Inflammatory macrophage treated with lipopolysaccharide for 1 hour (primary cell): ENCODE measurements around the gene KIAA0513.

ENCODE experiments used
- DNase-seq, 2 donors: peaks; one replicate each; pipeline ENCODE4 v3.0.0-alpha.2; 2020 to 2022

The KIAA0513 gene, protein sequence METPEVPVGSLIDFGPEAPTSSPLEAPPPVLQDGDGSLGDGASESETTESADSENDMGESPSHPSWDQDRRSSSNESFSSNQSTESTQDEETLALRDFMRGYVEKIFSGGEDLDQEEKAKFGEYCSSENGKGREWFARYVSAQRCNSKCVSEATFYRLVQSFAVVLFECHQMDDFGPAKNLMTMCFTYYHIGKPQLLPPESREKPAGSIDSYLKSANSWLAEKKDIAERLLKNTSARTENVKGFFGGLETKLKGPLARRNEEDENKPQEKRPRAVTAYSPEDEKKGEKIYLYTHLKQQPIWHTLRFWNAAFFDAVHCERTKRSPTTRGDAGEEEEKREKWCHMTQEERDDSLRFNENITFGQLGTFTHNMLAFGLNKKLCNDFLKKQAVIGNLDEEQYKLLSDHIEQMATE

GRCh38 chr16:85027349-85027957 lies at the start of gene KIAA0513:
KIAA0513 (plus strand) TSS chr16:85027795; CDS start chr16:85067072, 39,277 bp downstream.
- peak; percentile 92 to 97 for DNase-seq

DNA sequence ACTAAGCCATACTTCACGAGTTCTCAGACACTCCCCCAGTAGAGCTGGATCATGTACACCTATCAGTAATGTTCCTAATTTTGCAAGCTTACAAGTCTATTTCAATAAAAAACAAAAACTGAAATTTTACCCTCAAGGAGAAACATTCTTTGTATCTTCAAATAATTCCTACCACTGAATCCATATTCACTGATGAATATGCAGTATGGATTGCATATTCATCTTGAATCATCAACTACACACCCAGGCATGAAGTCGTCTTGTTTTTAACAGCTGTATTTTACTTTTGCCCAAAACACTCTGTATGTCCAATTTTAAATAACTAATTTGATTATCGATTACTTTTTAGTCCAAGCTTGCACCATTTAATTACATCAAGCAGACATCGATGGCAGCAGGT lies 48.1 kb upstream of the KIAA0513 start:
- DNase-seq: no peak

DNA sequence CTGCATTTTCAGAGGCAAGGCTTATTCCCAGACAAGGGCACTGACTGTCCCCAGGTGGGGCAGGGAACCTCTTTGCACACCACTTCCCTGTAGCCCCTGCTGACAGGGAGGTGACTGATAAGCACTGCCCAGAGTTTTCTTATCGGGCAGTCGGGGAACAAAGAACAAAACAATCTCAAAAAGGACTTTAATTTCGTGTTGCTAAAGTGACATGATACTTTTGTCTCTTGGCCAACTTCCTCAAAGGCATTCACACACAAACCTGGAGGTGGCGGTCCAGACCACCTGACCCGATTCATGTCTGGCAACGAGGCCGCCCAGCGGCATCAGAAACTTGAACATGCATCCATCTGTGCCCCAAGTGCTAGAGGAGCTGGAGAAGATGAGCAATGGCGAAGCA lies 45.2 kb upstream of the KIAA0513 start:
- DNase-seq: peak; percentile 39 to 53

DNA sequence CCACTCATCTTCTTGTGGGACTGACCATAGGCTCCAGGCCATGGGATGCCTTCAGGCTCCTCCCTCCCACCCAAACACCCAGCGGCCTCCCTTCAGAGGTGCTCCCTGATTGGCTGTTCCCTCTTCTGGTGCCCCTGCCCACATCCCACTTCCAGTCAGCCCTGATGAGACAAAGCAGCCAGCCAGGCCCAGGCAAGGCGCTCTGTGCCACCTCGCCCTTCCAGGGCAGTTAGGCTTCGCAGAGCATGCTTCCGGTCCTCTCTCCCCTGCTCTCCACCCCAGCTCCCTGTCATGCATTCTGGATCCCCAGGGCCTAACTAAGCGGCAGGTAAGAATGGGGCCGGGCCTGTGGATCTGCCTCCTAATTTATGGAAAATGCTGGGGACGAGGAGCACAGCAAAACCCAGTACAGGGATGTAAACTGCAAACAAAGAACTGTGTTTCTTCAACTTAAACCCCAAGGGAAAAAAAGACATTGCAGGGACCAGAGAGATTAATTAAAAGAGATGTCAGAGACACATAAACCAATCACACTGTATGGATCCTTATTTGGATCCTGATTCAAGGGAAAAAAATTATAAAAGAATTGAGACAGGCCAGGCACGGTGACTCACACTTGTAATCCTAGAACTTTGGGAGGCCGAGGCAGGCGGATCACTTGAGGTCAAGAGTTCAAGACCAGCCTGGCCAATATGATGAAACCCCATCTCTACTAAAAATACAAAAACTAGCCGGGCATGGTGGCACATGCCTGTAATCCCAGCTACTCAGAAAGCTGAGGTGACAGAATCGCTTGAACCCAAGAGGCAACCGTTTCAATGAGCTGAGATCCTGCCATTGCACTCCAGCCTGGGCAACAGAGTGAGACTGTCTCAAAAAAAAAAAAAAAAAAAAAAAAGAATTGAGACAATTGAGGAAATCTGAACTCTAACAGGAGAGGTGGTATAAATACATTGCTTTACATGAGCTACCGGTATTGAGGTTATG lies 42.2 kb upstream of the KIAA0513 start:
- no peak for DNase-seq

- no peak for DNase-seq
Measured at GRCh38 chr16:84986102-84986501, 41.5 kb upstream of the KIAA0513 start.

- no peak for DNase-seq
Measured at GRCh38 chr16:84986879-84987278, 40.7 kb upstream of the KIAA0513 start.

GRCh38 chr16:84988328-84989080 lies 39.1 kb upstream of the KIAA0513 start:
- no peak for DNase-seq

- no peak for DNase-seq
Measured at GRCh38 chr16:84989749-84990620, 37.6 kb upstream of the KIAA0513 start.

- no peak for DNase-seq
Measured at GRCh38 chr16:84990782-84991181, 36.8 kb upstream of the KIAA0513 start.

GRCh38 chr16:84992717-84993075 lies 34.9 kb upstream of the KIAA0513 start:
- DNase-seq: no peak

GRCh38 chr16:84993926-84994325 lies 33.7 kb upstream of the KIAA0513 start:
- no peak for DNase-seq

DNA sequence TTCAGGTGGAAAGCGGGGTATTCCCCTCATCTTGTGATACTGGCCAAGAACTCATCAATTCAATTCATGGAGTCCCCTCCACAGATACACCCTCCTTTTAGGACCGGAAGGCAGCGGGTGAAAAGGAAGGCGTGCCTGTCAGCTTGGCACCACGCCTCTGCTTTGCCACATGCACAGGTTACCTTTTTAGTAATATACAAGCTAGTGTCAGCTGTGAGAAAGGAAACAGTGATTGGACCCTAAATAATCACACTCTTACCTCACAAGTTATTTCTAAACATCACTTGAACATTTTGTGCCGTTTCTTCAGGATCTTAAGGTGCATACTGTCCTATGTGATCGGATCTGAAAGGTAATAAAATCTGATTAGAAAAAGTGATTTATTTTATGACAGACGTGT lies 31.9 kb upstream of the KIAA0513 start:
- DNase-seq: no peak

DNA sequence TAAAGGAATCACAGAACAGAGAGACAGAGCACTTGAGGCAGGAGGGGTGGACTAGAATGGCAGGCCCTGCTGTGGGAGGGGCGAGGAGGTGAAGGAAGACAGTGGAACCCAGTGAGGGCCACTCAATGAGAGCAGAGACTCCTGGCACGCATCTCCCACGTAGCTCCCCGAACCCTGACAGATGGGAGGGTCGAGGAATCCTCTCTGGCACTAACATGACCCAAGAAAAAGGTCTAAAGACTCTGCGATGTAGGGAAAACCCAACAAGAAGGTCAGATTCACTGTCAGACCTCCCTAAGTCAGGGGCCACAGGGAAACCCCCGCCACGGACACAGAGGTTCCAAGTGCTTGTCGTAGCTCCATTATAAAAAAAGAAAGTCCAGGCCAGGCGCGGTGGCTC lies 31.2 kb upstream of the KIAA0513 start:
- DNase-seq: no peak

DNA sequence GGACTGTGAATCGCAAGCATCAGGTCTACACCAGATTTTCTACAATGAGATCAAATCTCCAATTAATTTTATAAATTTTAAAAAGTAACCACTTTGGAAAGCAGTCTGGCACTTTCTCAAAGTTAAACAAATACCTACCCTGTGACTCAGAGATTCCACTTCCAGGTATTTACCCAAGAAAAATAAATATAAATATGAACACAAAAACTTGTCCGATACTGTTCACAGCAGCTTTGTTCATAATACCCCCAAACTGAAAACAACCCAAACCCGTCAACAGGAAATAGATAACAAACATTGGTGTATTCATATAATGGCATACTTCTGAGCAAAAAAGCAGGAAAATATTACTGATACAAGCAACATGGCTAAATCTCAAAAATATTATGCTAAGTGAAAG lies 28.4 kb upstream of the KIAA0513 start:
- no peak for DNase-seq

GRCh38 chr16:84999857-85000480 lies 27.6 kb upstream of the KIAA0513 start:
- no peak for DNase-seq

GRCh38 chr16:85002099-85002541 lies 25.5 kb upstream of the KIAA0513 start:
- no peak for DNase-seq

- DNase-seq: peak; percentile 77 to 81
Measured at GRCh38 chr16:85002608-85003007, 25.0 kb upstream of the KIAA0513 start.

DNA sequence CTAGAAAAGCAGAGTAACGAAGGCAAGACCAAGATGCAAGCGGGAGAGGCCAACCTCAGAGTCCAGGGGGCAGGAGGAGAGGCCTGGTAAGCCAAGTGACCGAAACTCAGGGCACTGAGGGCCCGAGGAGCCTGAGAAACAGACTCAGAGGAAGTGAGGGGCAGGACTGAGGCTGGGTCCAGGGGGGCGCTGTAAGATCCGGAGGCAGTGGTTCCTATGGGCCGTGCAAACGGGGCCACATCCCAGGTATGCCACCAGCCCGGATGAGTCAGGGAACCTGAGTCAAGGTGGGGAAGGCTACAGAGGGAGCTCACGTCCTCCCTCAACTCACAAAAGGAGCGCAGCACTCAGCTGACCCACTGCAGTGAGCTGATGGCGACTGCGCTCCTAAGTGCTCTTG lies 24.5 kb upstream of the KIAA0513 start:
- no peak for DNase-seq

DNA sequence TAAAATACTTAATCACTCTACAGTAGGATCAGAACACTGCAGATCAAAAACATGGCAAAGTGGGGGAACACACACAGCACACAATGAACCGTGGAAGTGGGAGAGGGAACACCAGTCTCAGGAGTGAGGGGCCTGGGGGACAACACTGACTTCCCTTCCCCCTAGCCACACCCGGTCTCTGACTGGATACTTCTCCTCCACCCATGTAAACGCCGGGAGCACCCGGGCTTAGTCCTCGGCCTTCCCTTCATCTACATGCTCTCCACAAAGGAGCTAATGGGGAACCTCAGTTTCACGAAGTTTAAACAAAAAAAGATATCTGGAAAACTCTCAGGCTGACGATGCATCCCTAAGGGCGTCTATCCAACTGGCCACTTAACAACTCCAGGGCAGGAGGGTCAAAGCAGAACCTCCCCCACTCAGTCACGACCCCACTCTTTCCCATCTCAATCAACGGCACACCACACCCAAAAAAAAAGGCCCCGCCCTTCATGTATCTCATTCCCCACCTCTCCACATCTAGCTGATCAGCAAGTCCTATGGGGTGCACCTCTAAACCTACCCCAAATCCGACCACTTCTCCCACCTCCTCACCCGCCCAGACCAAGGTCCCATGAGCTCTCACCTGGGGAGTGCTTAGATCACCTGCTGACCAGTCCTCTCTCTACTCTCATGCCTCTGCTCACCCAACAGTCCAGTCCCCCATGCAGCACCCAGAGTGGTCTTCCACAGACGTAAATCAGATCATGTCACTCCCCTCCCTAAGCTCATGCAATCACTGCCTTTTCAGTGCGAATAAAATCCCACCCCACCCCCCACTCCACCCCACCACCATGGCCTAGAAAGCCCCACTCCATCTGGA lies 23.6 kb upstream of the KIAA0513 start:
- DNase-seq: no peak
